Loucy (cell line): Measurements from ENCODE around the gene TMEM107.

Experiments
- CTCF ChIP-seq: fragments of 200-600 bp; sonication (generic); conservative IDR thresholded peaks from 2 replicates; pipeline ENCODE4 v1.5.1; 2014; ENCODE audit warnings: mild to moderate bottlenecking, antibody characterized with exemption, low read length
- EZH2phosphoT487 ChIP-seq: fragments of 200-600 bp; IDR thresholded peaks from 2 replicates; pipeline ENCODE4 v1.6.1; 2018; ENCODE audit warnings: antibody characterized with exemption, mild to moderate bottlenecking, moderate library complexity, borderline replicate concordance

- TF ChIP-seq CTCF (no peak), EZH2phosphoT487 (no peak)
Measured at GRCh38 chr17:8142887-8143580, 33.1 kb downstream of the TMEM107 start.
